Smooth muscle cell (in vitro differentiated cells): ENCODE data around the gene PJVK. TPM values are rescaled to one million over a fixed set of nuclear protein-coding genes. Genes with fewer than 3 reads are reported as not detected.

Experiments
- DNase-seq: peaks from one replicate; lab custom pipeline; 2025; ENCODE audit not compliant: unreplicated experiment; lab: John Stamatoyannopoulos, UW
- H2AFZ ChIP-seq: fragments of 200-600 bp; sonication (generic); 2 replicates; pipeline ENCODE4 v1.6.0; 2016; ENCODE audit warnings: antibody characterized with exemption, low read depth, mild to moderate bottlenecking
- H3F3A ChIP-seq: fragments of 200-600 bp; sonication (generic); 2 replicates; pipeline ENCODE4 v1.6.0; 2017; ENCODE audit warnings: antibody characterized with exemption, low read depth
- H3K27ac ChIP-seq: fragments of 200-600 bp; sonication (generic); 2 replicates; pipeline ENCODE4 v1.5.1; 2016; ENCODE audit warnings: low read depth, mild to moderate bottlenecking
- H3K27me3 ChIP-seq: fragments of 200-600 bp; sonication (generic); 2 replicates; pipeline ENCODE4 v1.6.1; 2016; ENCODE audit warnings: low read depth, mild to moderate bottlenecking
- H3K36me3 ChIP-seq: fragments of 200-600 bp; sonication (generic); 2 replicates; pipeline ENCODE4 v1.5.1; 2016; ENCODE audit warnings: low read depth
- H3K4me1 ChIP-seq: fragments of 200-600 bp; sonication (generic); 2 replicates; pipeline ENCODE4 v1.5.1; 2016; ENCODE audit warnings: low read depth
- H3K4me2 ChIP-seq: fragments of 200-600 bp; sonication (generic); 2 replicates; pipeline ENCODE4 v1.6.0; 2016; ENCODE audit warnings: mild to moderate bottlenecking
- H3K4me3 ChIP-seq: fragments of 200-600 bp; sonication (generic); 2 replicates; pipeline ENCODE4 v1.5.1; 2016; ENCODE audit warnings: mild to moderate bottlenecking
- H3K79me2 ChIP-seq: fragments of 200-600 bp; sonication (generic); 2 replicates; pipeline ENCODE4 v1.6.0; 2016; ENCODE audit warnings: low read depth, mild to moderate bottlenecking
- H3K9ac ChIP-seq: fragments of 200-600 bp; sonication (generic); 2 replicates; pipeline ENCODE4 v1.6.0; 2016; ENCODE audit warnings: low read depth
- H3K9me3 ChIP-seq: fragments of 200-600 bp; sonication (generic); replicated peaks from 2 replicates; pipeline ENCODE4 v1.5.1; 2016; ENCODE audit warnings: low read depth
- H4K20me1 ChIP-seq: fragments of 200-600 bp; sonication (generic); 2 replicates; pipeline ENCODE4 v1.6.0; 2016; ENCODE audit warnings: low read depth
- WGBS: methylation state at CpG from one replicate; pipeline ENCODE4 v1.1.7; 2016; ENCODE audit warnings: low lambda C conversion rate; 5-methylcytosine and 5-hydroxymethylcytosine counted together
- polyA plus RNA-seq: library from polyadenylated mRNA; unstranded; fragments of >200 nt; fragmentation: Nextera tagmentation; extraction: Ambion mirVana; gene quantifications from 2 replicates; pipeline ENCODE4 v1.2.1, GENCODE V29; 2016
- total RNA-seq: library from RNA; depleted of rRNA; stranded (reverse); fragments of >200 nt; gene quantifications from 2 replicates; pipeline ENCODE4 v1.2.3, GENCODE V29; 2014
- TF ChIP-seq, protein P1 (sequence below): fragments of 200-600 bp; sonication (generic); IDR thresholded peaks from 2 replicates; pipeline ENCODE4 v1.5.1; 2017; ENCODE audit warnings: borderline replicate concordance, mild to moderate bottlenecking, antibody characterized with exemption; ENCODE audit not compliant: insufficient read depth, poor library complexity, severe bottlenecking

Gene PJVK
- total and polyA plus RNA-seq, 2 experiments from 2014 or later = 1.9 to 3.3 TPM

DNA sequence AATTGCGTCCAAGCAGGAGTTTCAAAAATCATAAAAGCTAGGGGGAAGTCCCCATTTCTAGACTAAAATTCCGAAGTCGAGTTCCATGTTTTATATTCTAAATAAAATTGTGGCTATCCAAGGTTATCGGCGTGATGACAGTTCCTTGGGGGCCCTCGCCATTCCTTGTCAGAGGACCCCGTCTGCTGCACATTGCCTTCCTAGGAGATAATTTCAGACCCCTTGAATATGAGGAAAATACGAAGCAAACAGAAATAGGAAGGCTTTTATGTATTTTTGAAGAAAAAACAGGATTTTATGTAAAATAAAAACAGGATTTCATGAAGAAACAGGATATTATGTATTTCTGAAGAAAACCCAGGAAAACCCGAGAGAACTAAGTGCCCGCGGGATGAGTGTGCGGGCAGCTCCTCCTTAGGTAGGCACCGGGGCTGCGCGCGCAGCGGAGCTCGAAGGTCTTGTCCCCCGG is 28.6 kb downstream of the PJVK start:
- Histone ChIP-seq H3K27ac (peak overlapping the region; percentile 94), H3K27me3 (no peaks in the 10 kb centered on the region), H3K79me2 (peaks cover 73% of the 10 kb centered on the region), H3K9me3 (no peaks in the 10 kb centered on the region), H3F3A (peaks cover 5% of the 10 kb centered on the region), H3K4me1 (peaks cover 32% of the 10 kb centered on the region), H2AFZ (peak overlapping the region; percentile 78), H4K20me1 (peaks cover 40% of the 10 kb centered on the region), H3K4me2 (peak overlapping the region; percentile 92), H3K4me3 (peak overlapping the region; percentile 91), H3K36me3 (no peaks in the 10 kb centered on the region), H3K9ac (peak overlapping the region; percentile 90)
- TF ChIP-seq, protein P1, sequence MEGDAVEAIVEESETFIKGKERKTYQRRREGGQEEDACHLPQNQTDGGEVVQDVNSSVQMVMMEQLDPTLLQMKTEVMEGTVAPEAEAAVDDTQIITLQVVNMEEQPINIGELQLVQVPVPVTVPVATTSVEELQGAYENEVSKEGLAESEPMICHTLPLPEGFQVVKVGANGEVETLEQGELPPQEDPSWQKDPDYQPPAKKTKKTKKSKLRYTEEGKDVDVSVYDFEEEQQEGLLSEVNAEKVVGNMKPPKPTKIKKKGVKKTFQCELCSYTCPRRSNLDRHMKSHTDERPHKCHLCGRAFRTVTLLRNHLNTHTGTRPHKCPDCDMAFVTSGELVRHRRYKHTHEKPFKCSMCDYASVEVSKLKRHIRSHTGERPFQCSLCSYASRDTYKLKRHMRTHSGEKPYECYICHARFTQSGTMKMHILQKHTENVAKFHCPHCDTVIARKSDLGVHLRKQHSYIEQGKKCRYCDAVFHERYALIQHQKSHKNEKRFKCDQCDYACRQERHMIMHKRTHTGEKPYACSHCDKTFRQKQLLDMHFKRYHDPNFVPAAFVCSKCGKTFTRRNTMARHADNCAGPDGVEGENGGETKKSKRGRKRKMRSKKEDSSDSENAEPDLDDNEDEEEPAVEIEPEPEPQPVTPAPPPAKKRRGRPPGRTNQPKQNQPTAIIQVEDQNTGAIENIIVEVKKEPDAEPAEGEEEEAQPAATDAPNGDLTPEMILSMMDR = no peak
- WGBS = 29% methylated on average over 19 of the region's 19 CpGs
- no peak for DNase-seq

DNA sequence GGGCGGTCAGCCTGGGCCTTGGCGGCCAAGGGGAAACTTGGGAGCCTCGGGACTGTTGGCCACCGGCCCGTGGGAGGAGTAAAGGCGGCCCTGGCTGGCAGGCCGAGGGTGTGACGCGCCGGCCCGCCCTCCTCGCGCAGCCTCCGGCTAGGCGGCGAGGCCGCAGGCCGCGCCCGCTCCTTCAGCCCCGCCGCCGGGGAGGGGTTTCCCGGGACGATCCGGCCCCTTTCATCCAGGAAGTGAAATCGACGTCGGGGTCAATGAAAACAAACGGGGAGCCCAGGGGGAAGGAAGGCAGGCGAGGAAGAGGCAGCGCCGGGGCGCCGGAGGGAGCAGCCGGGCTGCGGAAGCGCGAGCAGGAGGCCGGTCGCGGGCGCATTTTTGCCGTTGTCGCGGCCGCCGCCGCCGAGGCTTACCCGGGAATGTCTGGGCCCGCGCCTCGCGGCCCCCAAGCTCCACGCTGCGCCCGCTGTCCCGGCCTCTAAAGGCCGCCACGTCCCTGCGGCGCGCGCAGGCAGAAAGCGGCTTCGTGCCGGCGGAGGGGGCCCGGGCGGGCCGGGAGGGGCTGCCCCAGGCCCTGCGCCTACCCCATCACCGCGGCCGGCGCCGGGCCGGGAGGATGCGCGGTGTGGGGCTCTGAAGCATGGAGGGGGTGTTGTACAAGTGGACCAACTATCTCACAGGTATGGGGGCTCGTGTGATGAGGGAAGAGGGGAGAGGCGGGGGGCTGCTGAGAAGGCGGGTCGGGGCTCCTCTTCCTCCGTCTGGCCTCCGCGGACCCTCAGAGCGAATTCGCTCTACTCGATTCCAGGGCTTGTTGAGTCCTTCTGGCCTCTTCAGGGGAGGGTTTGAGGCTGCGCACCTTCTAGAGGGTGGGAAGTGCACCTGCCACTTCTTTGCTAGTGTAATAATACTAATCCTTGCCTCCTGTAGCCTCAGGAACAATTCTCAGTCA is 29.3 kb downstream of the PJVK start, which contains the start of gene PLEKHA3:
TSS of gene PLEKHA3 (plus strand) at position 231 of the 955 bp plus-strand sequence. CDS start at position 644, 413 bp downstream.
- Histone ChIP-seq H3F3A (peaks cover 5% of the 10 kb centered on the region), H3K79me2 (peaks cover 75% of the 10 kb centered on the region)

DNA sequence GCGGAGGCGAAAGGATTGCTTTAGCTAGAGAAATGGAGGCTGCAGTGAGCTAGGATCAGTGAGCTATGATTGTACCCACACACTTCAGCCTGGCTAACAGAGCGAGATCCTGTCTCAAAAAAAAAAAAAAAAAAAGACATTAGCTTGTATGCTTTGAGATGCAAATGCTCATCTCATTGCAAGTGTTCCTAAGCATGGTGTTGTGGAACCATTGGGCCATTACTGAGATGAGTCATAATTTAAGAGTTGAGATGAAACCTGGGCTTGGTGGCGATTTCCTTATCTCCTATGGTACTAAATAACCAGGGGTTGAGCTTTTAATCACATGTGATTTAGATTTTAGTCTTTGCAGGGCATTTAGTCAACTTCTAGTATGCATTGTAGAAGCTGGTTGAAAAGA is 31.3 kb downstream of the PJVK start:
- TF ChIP-seq, protein P1 = no peak
- no peak for DNase-seq
- peaks cover 64% of the 10 kb centered on the region for H3K79me2 ChIP-seq
- peaks cover 54% of the 10 kb centered on the region for H4K20me1 ChIP-seq
- WGBS = 79% methylated on average over 4 of the region's 4 CpGs
- no peaks in the 10 kb centered on the region for H3K27me3 ChIP-seq
- peak overlapping the region; percentile 92 for H3K4me2 ChIP-seq
- peaks cover 5% of the 10 kb centered on the region for H3F3A ChIP-seq
- no peak overlapping the region for H3K27ac ChIP-seq
- H3K9me3 ChIP-seq = no peaks in the 10 kb centered on the region
- H3K36me3 ChIP-seq = no peaks in the 10 kb centered on the region
- no peak overlapping the region for H3K4me3 ChIP-seq
- H3K4me1 ChIP-seq = peaks cover 25% of the 10 kb centered on the region
- H3K9ac ChIP-seq = no peak overlapping the region
- no peak overlapping the region for H2AFZ ChIP-seq

More for the DNA sequence above, 29.3 kb downstream of the PJVK start, which contains the start of gene PLEKHA3:
- peak within 1 kb of the TSS; percentile 94 for H3K27ac ChIP-seq
- H3K4me2 ChIP-seq = peak within 1 kb of the TSS; percentile 92
- peak; percentile 88 for DNase-seq
- H3K9me3 ChIP-seq = no peaks in the 10 kb centered on the region
- 1% methylated on average over 61 of the region's 92 CpGs for WGBS
- H3K4me1 ChIP-seq = peaks cover 32% of the 10 kb centered on the region
- peaks cover 47% of the 10 kb centered on the region for H4K20me1 ChIP-seq
- peak within 1 kb of the TSS; percentile 95 for H2AFZ ChIP-seq
- TF ChIP-seq, protein P1 = no peak
- H3K36me3 ChIP-seq = no peaks in the 10 kb centered on the region
- H3K27me3 ChIP-seq = no peaks in the 10 kb centered on the region
- H3K9ac ChIP-seq = peak within 1 kb of the TSS; percentile 90
- peak within 1 kb of the TSS; percentile 91 for H3K4me3 ChIP-seq
